Gastroesophageal sphincter (tissue), 4 donors: ENCODE results near the gene AHR. TPM values are rescaled to one million over a fixed set of nuclear protein-coding genes. Genes with fewer than 3 reads are reported as not detected.

Experiments
- ATAC-seq: fragments of 150-250 bp; one replicate; pipeline ENCODE4 v1.9.1; 2016; ENCODE audit warnings: mild to moderate bottlenecking, moderate library complexity
- H3K27ac ChIP-seq, 4 donors: fragments of 200-600 bp; sonication (generic) in 3 of 4; 1 replicate in 3 of 4; 2 replicates in 1 of 4; pipeline ENCODE4 v1.5.1; 2016 to 2019
- H3K27me3 ChIP-seq: fragments of 200-600 bp; sonication (generic); one replicate; pipeline ENCODE4 v1.5.1; 2019
- H3K36me3 ChIP-seq, 2 donors: fragments of 200-600 bp; sonication (generic); one replicate each; pipeline ENCODE4 v1.5.1; 2019; ENCODE audit warnings: control low read depth in 1 of 2
- H3K4me1 ChIP-seq, 3 donors: fragments of 200-600 bp; sonication (generic); 1 replicate in 2 of 3; 2 replicates in 1 of 3; pipeline ENCODE4 v1.5.1; 2016 to 2019; ENCODE audit warnings: control low read depth in 2 of 3
- H3K4me3 ChIP-seq, 2 donors: fragments of 200-600 bp; sonication (generic); one replicate each; pipeline ENCODE4 v1.5.1; 2019; ENCODE audit warnings: mild to moderate bottlenecking in 1 of 2, moderate library complexity in 1 of 2
- H3K9me3 ChIP-seq, 3 donors: fragments of 200-600 bp; sonication (generic); one replicate each; pipeline ENCODE4 v1.5.1; 2017 to 2019; ENCODE audit warnings: control low read depth in 2 of 3
- EP300 ChIP-seq: sonication (generic); formaldehyde crosslinking; IDR thresholded peaks from one replicate; pipeline ENCODE4 v1.6.1; 2017; ENCODE audit warnings: antibody characterized with exemption, mild to moderate bottlenecking
- POLR2A ChIP-seq, 2 donors: fragments of 450-650 bp; IDR thresholded peaks; one replicate each; pipeline ENCODE4 v1.6.1; 2017; ENCODE audit warnings: antibody characterized with exemption in 2 of 2, mild to moderate bottlenecking in 2 of 2, moderate library complexity in 1 of 2
- POLR2AphosphoS5 ChIP-seq: sonication (generic); formaldehyde crosslinking; IDR thresholded peaks from one replicate; pipeline ENCODE4 v1.6.1; 2017; ENCODE audit warnings: antibody characterized with exemption
- WGBS, 2 donors: methylation state at CpG; one replicate each; pipeline ENCODE4 v1.1.5; 2018; ENCODE audit warnings: low coverage in 1 of 2; 5-methylcytosine and 5-hydroxymethylcytosine counted together
- total RNA-seq, 4 donors: library from RNA; depleted of rRNA; stranded (reverse); fragments of >200 nt; gene quantifications; one replicate each; pipeline ENCODE4 v1.1.0, GENCODE V29; 2016
- TF ChIP-seq, protein P1 (sequence below), 4 experiments: fragments of 200-600 bp in 2 of 4; fragments of 450-650 bp in 2 of 4; sonication (generic) in 1 of 4; IDR thresholded peaks; one replicate each; pipeline ENCODE4 v1.5.1; 2017 to 2019; ENCODE audit warnings: antibody characterized with exemption in 4 of 4, mild to moderate bottlenecking in 2 of 4, moderate library complexity in 2 of 4

Gene AHR
- total RNA-seq, 4 donors from 2014 or later = 52.1 to 105 (median 83.9) TPM

DNA sequence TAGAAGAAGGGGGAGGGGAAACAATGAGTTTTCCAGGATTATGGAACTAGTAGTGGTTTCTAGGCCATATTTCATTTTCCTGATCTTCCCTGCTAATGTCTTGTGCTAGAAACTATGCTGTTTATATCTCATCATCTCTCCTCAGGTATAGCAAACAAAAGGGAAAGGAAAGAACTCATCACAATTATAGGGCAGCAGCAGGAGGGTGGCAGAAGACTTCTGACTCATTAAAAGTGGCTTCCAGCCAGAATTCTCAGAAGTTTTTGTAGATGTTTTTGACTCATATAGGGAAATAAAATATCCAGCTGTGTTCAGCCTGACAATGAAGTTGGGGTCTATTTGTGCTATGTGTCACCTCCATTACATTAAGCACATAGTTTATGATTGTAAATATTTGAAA is 6.5 kb downstream of the AHR start:
- no peak for ATAC-seq
- TF ChIP-seq, protein P1, sequence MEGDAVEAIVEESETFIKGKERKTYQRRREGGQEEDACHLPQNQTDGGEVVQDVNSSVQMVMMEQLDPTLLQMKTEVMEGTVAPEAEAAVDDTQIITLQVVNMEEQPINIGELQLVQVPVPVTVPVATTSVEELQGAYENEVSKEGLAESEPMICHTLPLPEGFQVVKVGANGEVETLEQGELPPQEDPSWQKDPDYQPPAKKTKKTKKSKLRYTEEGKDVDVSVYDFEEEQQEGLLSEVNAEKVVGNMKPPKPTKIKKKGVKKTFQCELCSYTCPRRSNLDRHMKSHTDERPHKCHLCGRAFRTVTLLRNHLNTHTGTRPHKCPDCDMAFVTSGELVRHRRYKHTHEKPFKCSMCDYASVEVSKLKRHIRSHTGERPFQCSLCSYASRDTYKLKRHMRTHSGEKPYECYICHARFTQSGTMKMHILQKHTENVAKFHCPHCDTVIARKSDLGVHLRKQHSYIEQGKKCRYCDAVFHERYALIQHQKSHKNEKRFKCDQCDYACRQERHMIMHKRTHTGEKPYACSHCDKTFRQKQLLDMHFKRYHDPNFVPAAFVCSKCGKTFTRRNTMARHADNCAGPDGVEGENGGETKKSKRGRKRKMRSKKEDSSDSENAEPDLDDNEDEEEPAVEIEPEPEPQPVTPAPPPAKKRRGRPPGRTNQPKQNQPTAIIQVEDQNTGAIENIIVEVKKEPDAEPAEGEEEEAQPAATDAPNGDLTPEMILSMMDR (IDR thresholded peaks at IDR 0.05) = no peak
- TF ChIP-seq POLR2A (IDR thresholded peaks at IDR 0.05) (no peak), EP300 (no peak), POLR2AphosphoS5 (peak; percentile 19)
- H3K27ac ChIP-seq = peak overlapping the region; percentile 34 to 69 (median 64)
- H3K4me1 ChIP-seq = peaks cover 17 to 66% (median 21%) of the 10 kb centered on the region in 3 donors
- no peaks in the 10 kb centered on the region for H3K9me3 ChIP-seq
- H3K27me3 ChIP-seq = no peaks in the 10 kb centered on the region
- H3K4me3 ChIP-seq = peak overlapping the region; percentile 17 to 88
- H3K36me3 ChIP-seq = no peaks in the 10 kb centered on the region

GRCh38 chr7:17305387-17306171 is 7.1 kb downstream of the AHR start:
- TF ChIP-seq POLR2A (IDR thresholded peaks at IDR 0.05) (no peak), EP300 (no peak), POLR2AphosphoS5 (no peak)
- TF ChIP-seq, protein P1 (IDR thresholded peaks at IDR 0.05) = no peak
- peak overlapping the region; percentile 34 to 69 (median 64) for H3K27ac ChIP-seq
- H3K36me3 ChIP-seq = peaks cover 0 to 5% of the 10 kb centered on the region in 2 donors
- no peaks in the 10 kb centered on the region for H3K27me3 ChIP-seq
- no peak for ATAC-seq
- H3K4me1 ChIP-seq = peaks cover 17 to 66% (median 21%) of the 10 kb centered on the region in 3 donors
- 59 to 74% methylated on average over 6 of the region's 6 CpGs for WGBS, 2 donors
- H3K4me3 ChIP-seq = no peak overlapping the region
- H3K9me3 ChIP-seq = no peaks in the 10 kb centered on the region

DNA sequence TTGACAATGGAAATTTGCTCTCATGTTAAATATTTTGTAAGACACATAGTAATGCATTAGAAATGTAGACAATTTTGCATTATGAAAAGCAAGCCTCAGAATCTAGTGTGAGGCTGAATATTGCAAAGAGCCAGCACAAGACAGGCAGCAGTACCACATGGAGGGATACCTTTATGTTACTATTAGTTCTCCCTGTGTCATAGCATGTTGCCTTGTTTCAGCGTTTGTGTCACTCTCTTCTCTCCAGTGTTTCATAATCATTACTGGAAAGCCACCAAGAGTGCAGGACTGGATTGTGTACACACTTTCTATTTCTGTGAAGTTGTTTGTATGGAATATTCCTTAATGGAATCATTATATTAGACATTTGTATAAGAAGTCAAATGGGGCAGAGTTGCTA is 8.5 kb downstream of the AHR start:
- peak overlapping the region in 1 of 2 donors; percentile 17 for H3K4me3 ChIP-seq
- no peaks in the 10 kb centered on the region for H3K27me3 ChIP-seq
- no peak for TF ChIP-seq EP300
- no peak for TF ChIP-seq POLR2A (IDR thresholded peaks at IDR 0.05)
- peak; percentile 37 for TF ChIP-seq POLR2AphosphoS5
- peaks cover 17 to 57% (median 21%) of the 10 kb centered on the region in 3 donors for H3K4me1 ChIP-seq
- H3K36me3 ChIP-seq = peaks cover 0 to 19% of the 10 kb centered on the region in 2 donors
- peak; percentile 64 for ATAC-seq
- peak overlapping the region; percentile 34 to 69 (median 66) for H3K27ac ChIP-seq
- no peaks in the 10 kb centered on the region for H3K9me3 ChIP-seq
- 0 to 5% methylated on average over 1 of the region's 1 CpG for WGBS, 2 donors

GRCh38 chr7:17307558-17307957 is 9.1 kb downstream of the AHR start:
- Histone ChIP-seq H3K27ac (peak overlapping the region; percentile 59 to 69 (median 66)), H3K27me3 (no peaks in the 10 kb centered on the region), H3K9me3 (no peaks in the 10 kb centered on the region), H3K4me1 (peaks cover 17 to 60% (median 21%) of the 10 kb centered on the region in 3 donors), H3K4me3 (peak overlapping the region in 1 of 2 donors; percentile 17), H3K36me3 (peaks cover 0 to 20% of the 10 kb centered on the region in 2 donors)
- TF ChIP-seq POLR2A (IDR thresholded peaks at IDR 0.05) (no peak), POLR2AphosphoS5 (no peak), EP300 (no peak)
- TF ChIP-seq, protein P1 (IDR thresholded peaks at IDR 0.05) = no peak
- WGBS, 2 donors = 36 to 50% methylated on average over 5 of the region's 5 CpGs
- peak; percentile 40 for ATAC-seq

DNA sequence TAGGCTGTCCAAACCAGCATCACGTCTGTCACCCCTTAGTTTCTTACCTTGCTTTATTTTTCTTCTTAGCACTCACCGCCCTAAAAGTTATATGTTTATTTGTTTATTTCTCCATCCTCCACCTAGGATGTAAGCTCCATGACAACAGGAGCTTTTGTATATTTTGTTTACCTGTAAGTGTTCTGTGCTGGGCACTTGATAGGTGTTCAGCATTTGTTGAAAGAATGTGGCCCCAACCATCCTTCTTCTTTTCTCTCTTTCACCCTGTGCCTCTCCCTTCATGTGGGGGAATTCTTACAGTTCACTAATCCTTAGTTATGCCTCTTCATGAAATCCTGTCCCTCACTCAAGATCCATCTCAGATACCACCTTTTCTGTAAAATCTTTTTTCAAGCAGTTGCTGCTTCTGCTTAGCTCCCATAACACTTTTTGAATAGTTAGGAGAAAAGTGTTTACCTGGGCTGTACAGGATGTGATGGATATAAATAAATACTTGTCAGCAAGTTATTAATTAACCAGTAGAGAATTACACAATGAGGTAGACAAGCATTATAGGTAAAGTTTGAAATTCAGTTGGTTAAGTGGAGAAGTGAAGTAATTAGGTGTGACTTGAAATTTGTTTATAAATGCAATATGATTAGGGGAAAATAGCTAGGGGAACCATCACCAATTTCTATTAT is 9.7 kb downstream of the AHR start:
- Histone ChIP-seq H3K4me1 (peaks cover 17 to 64% (median 21%) of the 10 kb centered on the region in 3 donors), H3K36me3 (peaks cover 0 to 20% of the 10 kb centered on the region in 2 donors), H3K27ac (peak overlapping the region; percentile 59 to 69 (median 66)), H3K9me3 (no peaks in the 10 kb centered on the region), H3K4me3 (peak overlapping the region in 1 of 2 donors; percentile 17), H3K27me3 (no peaks in the 10 kb centered on the region)
- WGBS, 2 donors = 75 to 80% methylated on average over 2 of the region's 2 CpGs
- ATAC-seq = no peak
- TF ChIP-seq POLR2AphosphoS5 = no peak
- TF ChIP-seq EP300 = no peak
- TF ChIP-seq, protein P1 (IDR thresholded peaks at IDR 0.05) = no peak
- no peak for TF ChIP-seq POLR2A (IDR thresholded peaks at IDR 0.05)
